NCI-H2107 treated with DMSO at 0.1 percent for 48 hours (cell line): ENCODE results near the gene SLC10A3.

Experiments used
- DNase-seq: peaks from one replicate; lab custom pipeline; 2025; ENCODE audit not compliant: unreplicated experiment; lab: John Stamatoyannopoulos, UW

SLC10A3 gene

DNA sequence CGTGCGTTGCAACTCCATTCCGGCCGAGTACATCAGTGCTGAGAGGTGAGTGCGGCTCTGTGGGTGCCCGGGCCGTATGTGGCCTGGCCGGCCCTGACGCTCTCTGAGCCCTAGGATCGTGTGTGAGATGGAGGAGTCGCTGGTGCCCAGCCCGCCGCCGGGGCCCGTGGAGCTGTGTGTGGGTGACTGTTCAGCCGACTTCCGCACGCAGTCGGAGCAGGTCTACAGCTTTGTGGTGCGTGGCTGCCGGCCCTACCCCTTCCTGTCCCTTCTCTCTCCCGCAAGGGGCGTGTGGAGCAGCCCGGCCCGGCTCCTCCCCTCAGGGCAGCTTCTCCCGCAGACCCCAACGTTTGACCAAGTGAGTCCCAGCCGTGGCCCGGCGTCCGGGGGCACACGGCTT, 24.4 kb downstream of the SLC10A3 start:
- DNase-seq = no peak

- DNase-seq = no peak
Observed at GRCh38 chrX:154465601-154466000, 24.8 kb downstream of the SLC10A3 start.

GRCh38 chrX:154464806-154465365, 25.5 kb downstream of the SLC10A3 start:
- DNase-seq = no peak

GRCh38 chrX:154463611-154464220, 26.7 kb downstream of the SLC10A3 start:
- no peak for DNase-seq

GRCh38 chrX:154462396-154462795, 28.0 kb downstream of the SLC10A3 start:
- no peak for DNase-seq

DNA sequence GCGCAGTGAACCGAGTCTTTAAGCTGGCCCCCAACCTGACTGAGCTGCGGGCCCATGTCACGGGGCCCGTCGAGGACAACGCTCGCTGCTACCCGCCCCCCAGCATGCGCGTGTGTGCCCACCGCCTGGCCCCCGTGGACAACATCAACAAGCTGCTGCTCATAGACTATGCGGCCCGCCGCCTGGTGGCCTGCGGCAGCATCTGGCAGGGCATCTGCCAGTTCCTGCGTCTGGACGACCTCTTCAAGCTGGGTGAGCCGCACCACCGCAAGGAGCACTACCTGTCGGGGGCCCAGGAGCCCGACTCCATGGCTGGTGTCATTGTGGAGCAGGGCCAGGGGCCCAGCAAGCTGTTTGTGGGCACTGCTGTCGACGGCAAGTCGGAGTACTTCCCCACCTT, 30.1 kb downstream of the SLC10A3 start:
- DNase-seq = no peak

GRCh38 chrX:154459832-154460231, 30.6 kb downstream of the SLC10A3 start:
- no peak for DNase-seq

GRCh38 chrX:154458954-154459778, 31.3 kb downstream of the SLC10A3 start:
- no peak for DNase-seq

- no peak for DNase-seq
Observed at GRCh38 chrX:154458116-154458953, 32.1 kb downstream of the SLC10A3 start, which contains the start of gene PLXNA3. TSS of gene PLXNA3 (plus strand) at chrX:154458281. CDS start at chrX:154460184, 1,903 bp downstream.

DNA sequence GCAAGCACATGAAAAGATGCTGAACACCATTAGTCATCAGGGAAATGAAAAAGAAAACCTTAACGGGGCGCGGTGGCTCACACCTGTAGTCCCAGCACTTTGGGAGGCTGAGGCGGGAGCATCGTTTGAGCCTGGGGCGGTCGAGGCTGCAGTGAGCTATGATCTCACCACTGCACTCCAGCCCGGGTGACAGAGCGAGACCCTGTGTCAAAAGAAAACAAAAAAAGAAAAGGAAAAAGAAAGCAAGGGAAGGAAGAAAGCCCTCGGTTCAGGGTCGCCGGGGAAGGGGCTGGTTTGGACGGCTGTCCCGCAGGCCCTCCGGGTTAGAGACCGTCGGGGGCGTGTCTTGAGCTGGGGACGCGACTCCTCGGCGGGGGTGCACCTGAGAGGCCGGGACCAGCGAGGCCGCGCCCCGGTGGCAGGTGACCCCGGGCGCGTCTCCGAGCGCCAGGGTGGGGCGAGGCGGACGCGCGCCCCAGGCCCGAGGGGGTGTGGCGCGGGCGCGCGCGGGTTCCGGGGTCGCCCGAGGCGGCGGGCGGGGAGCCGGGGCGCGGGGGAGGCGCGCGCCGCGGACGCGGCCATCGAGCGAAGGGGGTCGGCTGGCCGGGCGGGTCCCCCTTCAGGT, 32.8 kb downstream of the SLC10A3 start:
- no peak for DNase-seq

DNA sequence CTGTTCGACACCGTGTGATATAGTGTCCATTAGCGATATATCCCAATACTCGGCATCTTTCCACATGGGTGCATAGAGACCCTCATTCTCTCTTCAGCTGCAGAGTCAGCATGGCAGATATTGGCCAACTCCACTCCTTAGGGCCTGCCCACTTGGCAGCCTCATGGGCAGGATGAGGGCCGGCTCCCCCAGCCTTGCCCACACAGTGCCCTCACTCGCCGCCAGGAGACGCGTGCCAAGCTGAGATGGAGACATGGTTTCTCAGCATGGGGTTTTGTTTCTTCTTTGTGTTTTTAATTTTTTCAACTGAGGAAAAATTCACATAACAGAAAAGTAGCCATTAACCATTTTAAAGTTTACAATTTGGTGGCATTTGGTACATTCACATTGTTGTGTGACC, 37.6 kb downstream of the SLC10A3 start:
- no peak for DNase-seq

GRCh38 chrX:154450312-154450711, 40.1 kb downstream of the SLC10A3 start:
- DNase-seq = no peak

DNA sequence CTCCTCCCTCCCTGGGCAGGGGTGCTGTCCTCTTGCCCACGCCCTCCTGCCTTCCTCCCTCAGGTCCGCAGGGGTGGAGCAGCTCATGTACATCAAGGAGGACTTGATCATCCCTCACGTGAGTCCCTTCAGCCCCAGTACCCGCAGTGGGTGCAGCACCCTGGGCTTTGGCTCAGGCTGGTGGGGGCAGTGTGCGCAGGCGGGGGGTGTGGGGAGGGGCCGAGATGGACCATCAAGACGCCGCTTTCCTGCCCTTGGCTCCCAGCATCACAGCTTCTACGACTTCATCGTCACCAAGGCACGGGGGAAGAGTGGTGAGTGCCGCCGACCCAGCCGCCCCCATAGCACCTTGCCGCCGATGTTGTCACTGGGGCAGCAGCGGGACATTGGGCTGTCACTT, 40.8 kb downstream of the SLC10A3 start:
- no peak for DNase-seq

DNA sequence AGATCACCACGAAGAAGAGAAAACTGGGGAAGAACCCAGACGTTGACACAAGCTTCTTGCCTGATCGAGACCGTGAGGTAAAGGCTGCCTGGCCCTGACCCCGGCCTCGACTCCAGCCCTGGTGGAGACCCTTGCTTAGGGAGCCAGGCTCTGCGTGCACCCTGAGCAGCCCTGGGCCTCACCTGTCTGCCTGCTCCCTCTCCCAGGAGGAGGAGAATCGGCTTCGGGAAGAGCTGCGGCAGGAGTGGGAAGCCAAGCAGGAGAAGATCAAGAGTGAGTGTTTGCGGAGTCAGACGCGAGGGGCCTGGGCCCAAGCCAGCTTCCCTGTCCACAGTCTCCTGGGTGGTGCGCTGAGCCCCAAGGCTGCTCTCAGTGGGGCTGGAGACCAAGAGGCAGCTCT, 41.9 kb downstream of the SLC10A3 start:
- no peak for DNase-seq

DNA sequence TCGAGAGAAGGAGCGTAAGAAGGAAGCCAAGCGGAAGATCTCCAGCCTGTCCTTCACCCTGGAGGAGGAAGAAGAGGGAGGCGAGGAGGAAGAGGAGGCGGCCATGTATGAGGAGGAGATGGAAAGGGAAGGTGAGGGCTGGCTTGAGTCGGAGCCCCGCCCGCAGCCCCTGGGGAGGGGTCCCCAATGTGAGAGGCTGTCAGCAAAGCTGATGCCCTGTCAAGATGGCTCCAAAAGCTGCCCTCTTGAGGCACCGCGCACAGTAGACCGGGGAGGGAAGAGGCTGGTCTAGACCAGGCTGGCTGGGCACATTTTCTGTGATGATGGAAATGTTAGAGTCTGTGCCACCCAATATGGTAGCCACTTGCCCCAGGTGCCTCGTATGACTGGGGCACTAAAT, 44.0 kb downstream of the SLC10A3 start:
- DNase-seq = no peak

- DNase-seq = no peak
Observed at GRCh38 chrX:154445776-154446175, 44.7 kb downstream of the SLC10A3 start.

- no peak for DNase-seq
Observed at GRCh38 chrX:154444755-154445246, 45.6 kb downstream of the SLC10A3 start.

DNA sequence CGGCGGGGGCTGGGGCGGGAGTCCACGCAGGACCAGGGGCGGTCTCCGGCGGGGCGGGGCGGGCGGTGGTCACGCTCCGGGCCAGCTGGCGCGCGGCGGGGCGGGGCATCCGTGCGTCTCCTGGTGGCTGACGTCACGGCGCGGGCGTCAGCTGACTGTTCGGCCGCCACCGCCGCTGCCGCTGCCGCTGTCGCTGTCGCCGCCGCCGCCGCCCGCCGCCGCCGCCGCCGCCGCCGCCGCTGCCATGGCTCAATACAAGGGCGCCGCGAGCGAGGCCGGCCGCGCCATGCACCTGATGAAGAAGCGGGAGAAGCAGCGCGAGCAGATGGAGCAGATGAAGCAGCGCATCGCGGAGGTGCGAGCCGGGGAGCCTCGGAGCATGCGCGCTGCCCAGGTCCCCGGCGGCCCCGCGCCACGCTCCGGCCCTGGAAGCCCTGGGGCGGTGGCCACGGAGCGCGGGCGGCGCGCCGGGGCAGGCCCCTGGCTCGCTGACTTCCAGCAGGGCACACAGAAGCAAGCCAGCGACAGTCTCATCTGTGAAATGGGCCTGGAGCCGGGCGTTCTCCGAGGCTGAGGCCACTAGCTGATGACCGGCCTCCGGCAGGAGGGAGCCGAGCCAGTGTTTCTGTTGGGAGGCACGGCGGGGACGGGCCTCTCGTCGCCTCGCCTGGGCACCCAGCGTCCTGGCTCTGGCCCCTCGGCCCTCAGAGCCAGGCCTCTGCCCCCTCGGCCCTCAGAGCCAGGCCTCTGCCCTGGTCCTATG, 46.3 kb downstream of the SLC10A3 start, which contains the start of gene FAM50A:
TSS of gene FAM50A (plus strand) at position 150 of the 763 bp plus-strand sequence. CDS start at position 245, 95 bp downstream.
- peak; percentile 26 for DNase-seq

- DNase-seq = no peak
Observed at GRCh38 chrX:154443479-154443910, 46.9 kb downstream of the SLC10A3 start.
